ENCODE measurements around the gene GARS1.
"Not testable (repeated sequence)": the region's sequence is repeated elsewhere in the genome, so short reads cannot be mapped to it uniquely, and the experiment has no call there.

Gene GARS1

GRCh38 chr7:30630986-30631385 lies 36.3 kb downstream of the GARS1 start:
- DNase-seq = no peak

GRCh38 chr7:30633223-30633622 lies 38.5 kb downstream of the GARS1 start:
- DNase-seq = no peak

GRCh38 chr7:30634193-30634626 lies 39.5 kb downstream of the GARS1 start:
- DNase-seq = no peak

- no peak for DNase-seq
Observed at GRCh38 chr7:30634634-30635201, 40.0 kb downstream of the GARS1 start.

GRCh38 chr7:30635798-30636197 lies 41.1 kb downstream of the GARS1 start:
- no peak for DNase-seq

GRCh38 chr7:30642322-30642721 lies 47.6 kb downstream of the GARS1 start:
- not testable (repeated sequence) for DNase-seq

- no peak for DNase-seq
Observed at GRCh38 chr7:30642789-30643188, 48.1 kb downstream of the GARS1 start.

GRCh38 chr7:30644286-30644955 lies 49.7 kb downstream of the GARS1 start:
- DNase-seq = no peak

GRCh38 chr7:30645661-30646060 lies 51.0 kb downstream of the GARS1 start:
- DNase-seq = no peak

- no peak for DNase-seq
Observed at GRCh38 chr7:30646154-30646553, 51.5 kb downstream of the GARS1 start.

GRCh38 chr7:30647589-30648364 lies 53.1 kb downstream of the GARS1 start:
- DNase-seq = no peak

- DNase-seq = no peak
Observed at GRCh38 chr7:30648744-30649540, 54.3 kb downstream of the GARS1 start.

GRCh38 chr7:30649717-30650420 lies 55.2 kb downstream of the GARS1 start:
- DNase-seq = no peak

- DNase-seq = no peak
Observed at GRCh38 chr7:30650421-30650808, 55.7 kb downstream of the GARS1 start.

GRCh38 chr7:30652132-30652531 lies 57.5 kb downstream of the GARS1 start:
- DNase-seq = no peak

- DNase-seq = no peak
Observed at GRCh38 chr7:30652698-30653641, 58.3 kb downstream of the GARS1 start.

GRCh38 chr7:30654296-30655090 lies 59.8 kb downstream of the GARS1 start:
- DNase-seq = no peak

GRCh38 chr7:30655096-30655970 lies 60.7 kb downstream of the GARS1 start:
- DNase-seq = no peak
